ENCODE measurements around the gene UBAP2L. TPM values are rescaled to one million over a fixed set of nuclear protein-coding genes. Genes with fewer than 3 reads are reported as not detected.

Gene UBAP2L
- total RNA-seq, 1 experiment from 2014 or later: 265 TPM

- no peak within 1 kb of the TSS for H4K91ac ChIP-seq (ENCODE audit: insufficient read length, low read depth, low read length)
- TF ChIP-seq CTCF (conservative IDR thresholded peaks at IDR 0.05): no peak
- H2AFZ ChIP-seq (ENCODE audit: low read length): no peak within 1 kb of the TSS
- H3K9me3 Mint-ChIP-seq: no peaks in the 10 kb centered on the region
- H3K79me1 ChIP-seq (ENCODE audit: insufficient read depth, low read depth, low read length, poor library complexity, severe bottlenecking): no peaks in the 10 kb centered on the region
- H2BK12ac ChIP-seq (ENCODE audit: insufficient read length, low read depth, low read length): no peak within 1 kb of the TSS
- H3K9me3 ChIP-seq (ENCODE audit: control insufficient read depth, low read depth, low read length): no peaks in the 10 kb centered on the region
- no peaks in the 10 kb centered on the region for H4K20me1 ChIP-seq (ENCODE audit: control insufficient read depth, insufficient read depth, insufficient read length)
- no peak within 1 kb of the TSS for H2AK5ac ChIP-seq (ENCODE audit: insufficient read length, low read length)
- no peak within 1 kb of the TSS for H2BK20ac ChIP-seq (ENCODE audit: low read depth, low read length, poor library complexity, severe bottlenecking)
- no peak within 1 kb of the TSS for H3K4ac ChIP-seq (ENCODE audit: low read depth, low read length)
- peaks cover 28 to 30% of the 10 kb centered on the region in 2 experiments for H3K4me1 Mint-ChIP-seq
- no peak within 1 kb of the TSS for H2BK15ac ChIP-seq (ENCODE audit: low read depth, low read length)
- no CpG with 5 or more reads among the region's 1 CpG for WGBS (ENCODE audit: extremely low coverage, insufficient read length, low lambda C conversion rate)
- no peak within 1 kb of the TSS for H3K23ac ChIP-seq (ENCODE audit: insufficient read length, low read depth, low read length)
- H3K27me3 Mint-ChIP-seq (ENCODE audit: low read depth): peaks cover 5% of the 10 kb centered on the region; the same call in 1 of the 2 replicates
- H3K4me3 Mint-ChIP-seq: no peak within 1 kb of the TSS
- H3K4me2 ChIP-seq (ENCODE audit: insufficient read depth, insufficient read length, low read length): no peak within 1 kb of the TSS
- H4K8ac ChIP-seq (replicated peaks; ENCODE audit: insufficient read length, low read depth, low read length): no peak within 1 kb of the TSS
- H2BK5ac ChIP-seq (ENCODE audit: insufficient read length, low read length): no peak within 1 kb of the TSS
- peaks cover 9% of the 10 kb centered on the region; the same call in 1 of the 2 replicates for H3K4me1 ChIP-seq (ENCODE audit: insufficient read depth, low read length)
- no peak within 1 kb of the TSS for H4K5ac ChIP-seq (ENCODE audit: insufficient read length, low read depth, low read length)
- H3K23me2 ChIP-seq (ENCODE audit: insufficient read length, low read depth, low read length, poor library complexity, severe bottlenecking): no peaks in the 10 kb centered on the region
- H3K27ac ChIP-seq (ENCODE audit: insufficient read length, low read depth, low read length): no peak within 1 kb of the TSS
- no peak within 1 kb of the TSS; a peak in 3 of 7 replicates for H3K27ac Mint-ChIP-seq
- H3K9ac ChIP-seq (ENCODE audit: extremely low read depth, insufficient read length, low read length): no peak within 1 kb of the TSS
- DNase-seq: no peak
- H3K56ac ChIP-seq (ENCODE audit: insufficient read length, low read depth, low read length): no peak within 1 kb of the TSS
- no peak within 1 kb of the TSS for H2BK120ac ChIP-seq (ENCODE audit: low read depth, low read length, poor library complexity, severe bottlenecking)
- H3K18ac ChIP-seq (ENCODE audit: insufficient read length, low read depth, low read length): no peak within 1 kb of the TSS
- no peaks in the 10 kb centered on the region for H3K79me2 ChIP-seq (ENCODE audit: insufficient read depth, low read length)
- H3K14ac ChIP-seq (ENCODE audit: insufficient read depth, low read length): no peak within 1 kb of the TSS
- H3K36me3 Mint-ChIP-seq (ENCODE audit: insufficient read depth in 1 of 3, low read depth in 3 of 3): no peaks in the 10 kb centered on the region
- no peak within 1 kb of the TSS for H3T11ph ChIP-seq (ENCODE audit: low read length)
- H3K27me3 ChIP-seq (ENCODE audit: insufficient read depth, low read length): no peaks in the 10 kb centered on the region; the same call in 1 of the 2 replicates
Measured at GRCh38 chr1:154191990-154192461, 28.7 kb upstream of the UBAP2L start, which contains the start of gene TPM3. Gene TPM3, minus strand, starts transcription at chr1:154192100. Its CDS starts 82 bp downstream, at chr1:154192018.

Measured in H9 (cell line).